ENCODE results near the gene PEPD. TPM values are rescaled to one million over a fixed set of nuclear protein-coding genes. Genes with fewer than 3 reads are reported as not detected.

The PEPD gene
- total and polyA plus RNA-seq, 2 donors (not counting 3 experiments of a cell fraction or from before 2014, with no cell fraction given), result 73.7 to 126 TPM

GRCh38 chr19:33463199-33463598 is 58.4 kb downstream of the PEPD start:
- Histone ChIP-seq H3K4me2 (ENCODE audit: insufficient read depth, low read length) (no peak overlapping the region), H3K79me2 (ENCODE audit: control insufficient read depth, insufficient read depth, low read length) (no peaks in the 10 kb centered on the region), H3K4me1 (ENCODE audit: control insufficient read depth, extremely low read depth, insufficient read depth, low read length) (no peaks in the 10 kb centered on the region), H3K36me3 (ENCODE audit: control insufficient read depth in 2 of 2, extremely low read depth in 1 of 2, insufficient read depth in 2 of 2, low read length in 2 of 2) (peaks cover 0 to 4% of the 10 kb centered on the region in 2 experiments), H3K9me3 (replicated peaks; ENCODE audit: control insufficient read depth, insufficient read depth, low read length) (no peaks in the 10 kb centered on the region), H3K27ac (ENCODE audit: insufficient read depth, low read depth, low read length) (no peak overlapping the region), H3K4me3 (replicated peaks in 1 of 3; ENCODE audit: insufficient read depth in 1 of 3, low read depth in 1 of 3, low read length in 3 of 3) (no peak overlapping the region), H4K20me1 (replicated peaks; ENCODE audit: control insufficient read depth, extremely low read depth, insufficient read depth, low read length) (no peaks in the 10 kb centered on the region), H3K9ac (replicated peaks; ENCODE audit: extremely low read depth, insufficient read depth, low read length) (no peak overlapping the region), H3K27me3 (ENCODE audit: control insufficient read depth in 2 of 2, insufficient read depth in 2 of 2, low read length in 2 of 2) (no peaks in the 10 kb centered on the region), H2AFZ (ENCODE audit: low read depth, low read length) (no peak overlapping the region), H3K9me1 (replicated peaks; ENCODE audit: control insufficient read depth, extremely low read depth, insufficient read depth, low read length) (no peaks in the 10 kb centered on the region)
- no TSS peak for BruUV-seq (replicated peaks)
- dilution Hi-C loops (cut with MboI; ENCODE audit: extremely low pct_ligation_motif_present, low sequenced_read_pairs), result no loop called here
- ChIA-PET CTCF (interaction anchor here (1.4 kb wide), 2 partner anchors 11 to 46 kb away, joined by 3 to 4 read pairs; no protein-coding TSS in a partner anchor), POLR2A (no interaction called here)
- FAIRE-seq (no peak), DNase-seq (ENCODE audit: low read depth, low spot score) (no peak)
- intact Hi-C loops (cut with micrococcal nuclease), result no loop called here
- TF ChIP-seq FOS (IDR thresholded peaks at IDR 0.05; ENCODE audit: borderline replicate concordance, insufficient read depth, low read length) (no peak), GATA2 (IDR thresholded peaks at IDR 0.05; ENCODE audit: insufficient read depth, insufficient read length, low read depth, low read length) (no peak), EZH2 (IDR thresholded peaks at IDR 0.05; ENCODE audit: borderline replicate concordance, low read depth, low read length, severe bottlenecking) (no peak), JUN (IDR thresholded peaks at IDR 0.05; ENCODE audit: borderline replicate concordance, insufficient read depth, insufficient read length, low read depth) (no peak)
- TF ChIP-seq, protein P1, sequence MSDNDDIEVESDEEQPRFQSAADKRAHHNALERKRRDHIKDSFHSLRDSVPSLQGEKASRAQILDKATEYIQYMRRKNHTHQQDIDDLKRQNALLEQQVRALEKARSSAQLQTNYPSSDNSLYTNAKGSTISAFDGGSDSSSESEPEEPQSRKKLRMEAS (IDR thresholded peaks at IDR 0.05; ENCODE audit: insufficient read depth, insufficient read length), result no peak

DNA sequence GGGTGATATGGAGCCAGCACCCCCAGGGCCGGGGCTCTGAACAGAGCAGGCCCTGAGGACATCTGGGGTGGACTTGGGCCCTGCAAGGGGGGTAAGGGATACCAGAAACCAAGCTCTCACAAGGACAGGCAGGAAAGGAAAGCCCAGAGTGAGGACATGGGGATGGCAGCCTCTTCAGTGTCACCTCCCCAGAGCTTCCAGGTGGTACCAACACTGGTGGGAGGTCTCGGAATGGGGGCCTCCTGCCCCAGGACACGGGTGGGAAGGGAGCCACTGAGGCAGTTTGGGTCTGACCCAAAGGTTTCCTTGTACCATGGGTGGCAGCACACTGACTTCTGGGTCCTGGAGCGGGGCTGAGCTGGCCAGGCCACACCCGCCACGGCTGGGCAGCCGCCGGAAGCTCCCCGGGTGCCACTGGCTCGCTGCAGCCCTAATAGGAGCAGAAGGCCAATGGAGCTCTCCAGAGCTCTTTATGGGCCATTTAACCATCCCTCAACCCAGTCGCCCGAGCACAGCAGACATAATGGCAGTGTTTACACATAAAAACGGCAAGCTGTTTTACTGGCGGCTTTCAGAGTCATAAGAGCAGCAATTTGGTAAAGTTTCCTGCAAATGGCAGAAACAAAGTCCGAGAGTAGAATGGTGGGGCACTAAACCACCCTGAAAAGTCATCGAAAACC is 59.3 kb downstream of the PEPD start:
- dilution Hi-C loops (cut with MboI; ENCODE audit: extremely low pct_ligation_motif_present, low sequenced_read_pairs), result no loop called here
- FAIRE-seq, result no peak

More for the DNA sequence above, 59.3 kb downstream of the PEPD start:
- H4K20me1 ChIP-seq (replicated peaks; ENCODE audit: control insufficient read depth, extremely low read depth, insufficient read depth, low read length), result no peaks in the 10 kb centered on the region
- H3K9me1 ChIP-seq (replicated peaks; ENCODE audit: control insufficient read depth, extremely low read depth, insufficient read depth, low read length), result no peaks in the 10 kb centered on the region
- intact Hi-C loops (cut with micrococcal nuclease), result no loop called here
- H3K4me3 ChIP-seq (replicated peaks in 1 of 3; ENCODE audit: insufficient read depth in 1 of 3, low read depth in 1 of 3, low read length in 3 of 3), result no peak overlapping the region
- peaks cover 0 to 3% of the 10 kb centered on the region in 2 experiments for H3K36me3 ChIP-seq (ENCODE audit: control insufficient read depth in 2 of 2, extremely low read depth in 1 of 2, insufficient read depth in 2 of 2, low read length in 2 of 2)
- TF ChIP-seq GATA2 (IDR thresholded peaks at IDR 0.05; ENCODE audit: insufficient read depth, insufficient read length, low read depth, low read length) (no peak), JUN (IDR thresholded peaks at IDR 0.05; ENCODE audit: borderline replicate concordance, insufficient read depth, insufficient read length, low read depth) (no peak), EZH2 (IDR thresholded peaks at IDR 0.05; ENCODE audit: borderline replicate concordance, low read depth, low read length, severe bottlenecking) (no peak), FOS (IDR thresholded peaks at IDR 0.05; ENCODE audit: borderline replicate concordance, insufficient read depth, low read length) (no peak), POLR2A (IDR thresholded peaks at IDR 0.05; ENCODE audit: low read depth, low read length) (no peak), MYC (IDR thresholded peaks at IDR 0.05; ENCODE audit: low read depth, low read length) (no peak), POLR2AphosphoS5 (IDR thresholded peaks at IDR 0.05; ENCODE audit: insufficient read depth, low read depth, low read length) (no peak)
- TF ChIP-seq, protein P1 (IDR thresholded peaks at IDR 0.05; ENCODE audit: insufficient read depth, insufficient read length), result no peak
- TF ChIP-seq, protein P2, sequence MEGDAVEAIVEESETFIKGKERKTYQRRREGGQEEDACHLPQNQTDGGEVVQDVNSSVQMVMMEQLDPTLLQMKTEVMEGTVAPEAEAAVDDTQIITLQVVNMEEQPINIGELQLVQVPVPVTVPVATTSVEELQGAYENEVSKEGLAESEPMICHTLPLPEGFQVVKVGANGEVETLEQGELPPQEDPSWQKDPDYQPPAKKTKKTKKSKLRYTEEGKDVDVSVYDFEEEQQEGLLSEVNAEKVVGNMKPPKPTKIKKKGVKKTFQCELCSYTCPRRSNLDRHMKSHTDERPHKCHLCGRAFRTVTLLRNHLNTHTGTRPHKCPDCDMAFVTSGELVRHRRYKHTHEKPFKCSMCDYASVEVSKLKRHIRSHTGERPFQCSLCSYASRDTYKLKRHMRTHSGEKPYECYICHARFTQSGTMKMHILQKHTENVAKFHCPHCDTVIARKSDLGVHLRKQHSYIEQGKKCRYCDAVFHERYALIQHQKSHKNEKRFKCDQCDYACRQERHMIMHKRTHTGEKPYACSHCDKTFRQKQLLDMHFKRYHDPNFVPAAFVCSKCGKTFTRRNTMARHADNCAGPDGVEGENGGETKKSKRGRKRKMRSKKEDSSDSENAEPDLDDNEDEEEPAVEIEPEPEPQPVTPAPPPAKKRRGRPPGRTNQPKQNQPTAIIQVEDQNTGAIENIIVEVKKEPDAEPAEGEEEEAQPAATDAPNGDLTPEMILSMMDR (IDR thresholded peaks at IDR 0.05; ENCODE audit: extremely low read depth in 1 of 2, insufficient read depth in 1 of 2, low read depth in 1 of 2, low read length in 2 of 2), result no peak
- DNase-seq (ENCODE audit: low read depth, low spot score), result no peak
- BruUV-seq (replicated peaks), result no TSS peak
- H2AFZ ChIP-seq (ENCODE audit: low read depth, low read length), result no peak overlapping the region
- no peaks in the 10 kb centered on the region for H3K9me3 ChIP-seq (replicated peaks; ENCODE audit: control insufficient read depth, insufficient read depth, low read length)
- ChIA-PET POLR2A (no interaction called here), CTCF (interaction anchor here (1.1 to 1.4 kb wide), 2 partner anchors 10 to 11 kb away, joined by 3 to 4 read pairs; no protein-coding TSS in a partner anchor)
- no peaks in the 10 kb centered on the region for H3K79me2 ChIP-seq (ENCODE audit: control insufficient read depth, insufficient read depth, low read length)
- H3K4me1 ChIP-seq (ENCODE audit: control insufficient read depth, extremely low read depth, insufficient read depth, low read length), result no peaks in the 10 kb centered on the region
- H3K27me3 ChIP-seq (ENCODE audit: control insufficient read depth in 2 of 2, insufficient read depth in 2 of 2, low read length in 2 of 2), result no peaks in the 10 kb centered on the region
- H3K4me2 ChIP-seq (ENCODE audit: insufficient read depth, low read length), result no peak overlapping the region
- H3K9ac ChIP-seq (replicated peaks; ENCODE audit: extremely low read depth, insufficient read depth, low read length), result no peak overlapping the region
- H3K27ac ChIP-seq (ENCODE audit: insufficient read depth, low read depth, low read length), result no peak overlapping the region
